ENCODE results near the gene WT1.

WT1 gene

GRCh38 chr11:32405592-32405991, 29.7 kb downstream of the WT1 start:
- no peaks in the 10 kb centered on the region for H3K9me3 ChIP-seq (ENCODE audit: low read depth, low read length)
- no peak overlapping the region for H3K27ac ChIP-seq
- H3K4me3 ChIP-seq, result no peak overlapping the region
- no peak for DNase-seq (ENCODE audit: low read depth, low spot score)
- no peaks in the 10 kb centered on the region for H3K36me3 ChIP-seq (ENCODE audit: insufficient read depth, low read length)
- TF ChIP-seq POLR2AphosphoS5 (IDR thresholded peaks at IDR 0.05; ENCODE audit: borderline replicate concordance, low read depth, low read length), result no peak
- no peak for TF ChIP-seq EZH2 (IDR thresholded peaks at IDR 0.05)
- TF ChIP-seq FOXP2 (optimal IDR thresholded peaks at IDR 0.05; ENCODE audit: control extremely low read depth, extremely low read length, insufficient read depth), result no peak
- no peak overlapping the region for H3K9ac ChIP-seq (ENCODE audit: insufficient read length)

GRCh38 chr11:32402836-32403235, 32.5 kb downstream of the WT1 start:
- Histone ChIP-seq H3K27ac (no peak overlapping the region), H3K36me3 (ENCODE audit: insufficient read depth, low read length) (no peaks in the 10 kb centered on the region), H3K9me3 (ENCODE audit: low read depth, low read length) (no peaks in the 10 kb centered on the region), H3K4me3 (no peak overlapping the region), H3K9ac (ENCODE audit: insufficient read length) (no peak overlapping the region)
- no peak for DNase-seq (ENCODE audit: low read depth, low spot score)
- no peak for TF ChIP-seq EZH2 (IDR thresholded peaks at IDR 0.05)
- no peak for TF ChIP-seq POLR2AphosphoS5 (IDR thresholded peaks at IDR 0.05; ENCODE audit: borderline replicate concordance, low read depth, low read length)
- TF ChIP-seq FOXP2 (optimal IDR thresholded peaks at IDR 0.05; ENCODE audit: control extremely low read depth, extremely low read length, insufficient read depth), result no peak

- H3K9ac ChIP-seq (ENCODE audit: insufficient read length), result no peak overlapping the region
- no peaks in the 10 kb centered on the region for H3K36me3 ChIP-seq (ENCODE audit: insufficient read depth, low read length)
- H3K27ac ChIP-seq, result no peak overlapping the region
- no peak for TF ChIP-seq POLR2AphosphoS5 (IDR thresholded peaks at IDR 0.05; ENCODE audit: borderline replicate concordance, low read depth, low read length)
- TF ChIP-seq FOXP2 (optimal IDR thresholded peaks at IDR 0.05; ENCODE audit: control extremely low read depth, extremely low read length, insufficient read depth), result no peak
- TF ChIP-seq EZH2 (IDR thresholded peaks at IDR 0.05), result no peak
- no peak for DNase-seq (ENCODE audit: low read depth, low spot score)
- no peaks in the 10 kb centered on the region for H3K9me3 ChIP-seq (ENCODE audit: low read depth, low read length)
- H3K4me3 ChIP-seq, result no peak overlapping the region
Measured at GRCh38 chr11:32400670-32401369, 34.5 kb downstream of the WT1 start.

- Histone ChIP-seq H3K27ac (no peak overlapping the region), H3K36me3 (ENCODE audit: insufficient read depth, low read length) (no peaks in the 10 kb centered on the region), H3K4me3 (no peak overlapping the region), H3K9me3 (ENCODE audit: low read depth, low read length) (no peaks in the 10 kb centered on the region), H3K9ac (ENCODE audit: insufficient read length) (no peak overlapping the region)
- DNase-seq (ENCODE audit: low read depth, low spot score), result no peak
- TF ChIP-seq FOXP2 (optimal IDR thresholded peaks at IDR 0.05; ENCODE audit: control extremely low read depth, extremely low read length, insufficient read depth) (no peak), EZH2 (IDR thresholded peaks at IDR 0.05) (no peak), POLR2AphosphoS5 (IDR thresholded peaks at IDR 0.05; ENCODE audit: borderline replicate concordance, low read depth, low read length) (no peak)
Measured at GRCh38 chr11:32400196-32400595, 35.1 kb downstream of the WT1 start.

GRCh38 chr11:32396991-32397390, 38.3 kb downstream of the WT1 start:
- no peak overlapping the region for H3K4me3 ChIP-seq
- no peak for DNase-seq (ENCODE audit: low read depth, low spot score)
- no peak overlapping the region for H3K9ac ChIP-seq (ENCODE audit: insufficient read length)
- no peaks in the 10 kb centered on the region for H3K9me3 ChIP-seq (ENCODE audit: low read depth, low read length)
- no peaks in the 10 kb centered on the region for H3K36me3 ChIP-seq (ENCODE audit: insufficient read depth, low read length)
- TF ChIP-seq FOXP2 (optimal IDR thresholded peaks at IDR 0.05; ENCODE audit: control extremely low read depth, extremely low read length, insufficient read depth) (no peak), POLR2AphosphoS5 (IDR thresholded peaks at IDR 0.05; ENCODE audit: borderline replicate concordance, low read depth, low read length) (no peak), EZH2 (IDR thresholded peaks at IDR 0.05) (no peak)
- H3K27ac ChIP-seq, result no peak overlapping the region

- TF ChIP-seq POLR2AphosphoS5 (IDR thresholded peaks at IDR 0.05; ENCODE audit: borderline replicate concordance, low read depth, low read length), result no peak
- Histone ChIP-seq H3K9ac (ENCODE audit: insufficient read length) (no peak overlapping the region), H3K36me3 (ENCODE audit: insufficient read depth, low read length) (no peaks in the 10 kb centered on the region), H3K9me3 (ENCODE audit: low read depth, low read length) (no peaks in the 10 kb centered on the region), H3K27ac (no peak overlapping the region), H3K4me3 (no peak overlapping the region)
- no peak for DNase-seq (ENCODE audit: low read depth, low spot score)
Measured at GRCh38 chr11:32396331-32396730, 39.0 kb downstream of the WT1 start.

- DNase-seq (ENCODE audit: low read depth, low spot score), result no peak
- H3K9me3 ChIP-seq (ENCODE audit: low read depth, low read length), result no peaks in the 10 kb centered on the region
- TF ChIP-seq POLR2AphosphoS5 (IDR thresholded peaks at IDR 0.05; ENCODE audit: borderline replicate concordance, low read depth, low read length), result no peak
- TF ChIP-seq EZH2 (IDR thresholded peaks at IDR 0.05), result no peak
- no peak for TF ChIP-seq FOXP2 (optimal IDR thresholded peaks at IDR 0.05; ENCODE audit: control extremely low read depth, extremely low read length, insufficient read depth)
- H3K9ac ChIP-seq (ENCODE audit: insufficient read length), result no peak overlapping the region
- H3K4me3 ChIP-seq, result no peak overlapping the region
- H3K27ac ChIP-seq, result no peak overlapping the region
- no peaks in the 10 kb centered on the region for H3K36me3 ChIP-seq (ENCODE audit: insufficient read depth, low read length)
Measured at GRCh38 chr11:32395127-32395526, 40.2 kb downstream of the WT1 start.

- DNase-seq (ENCODE audit: low read depth, low spot score), result no peak
- H3K36me3 ChIP-seq (ENCODE audit: insufficient read depth, low read length), result no peaks in the 10 kb centered on the region
- H3K27ac ChIP-seq, result no peak overlapping the region
- no peak for TF ChIP-seq POLR2AphosphoS5 (IDR thresholded peaks at IDR 0.05; ENCODE audit: borderline replicate concordance, low read depth, low read length)
- TF ChIP-seq EZH2 (IDR thresholded peaks at IDR 0.05), result no peak
- no peak for TF ChIP-seq FOXP2 (optimal IDR thresholded peaks at IDR 0.05; ENCODE audit: control extremely low read depth, extremely low read length, insufficient read depth)
- no peaks in the 10 kb centered on the region for H3K9me3 ChIP-seq (ENCODE audit: low read depth, low read length)
- no peak overlapping the region for H3K9ac ChIP-seq (ENCODE audit: insufficient read length)
- no peak overlapping the region for H3K4me3 ChIP-seq
Measured at GRCh38 chr11:32392840-32393239, 42.5 kb downstream of the WT1 start.

- no peak for TF ChIP-seq POLR2AphosphoS5 (IDR thresholded peaks at IDR 0.05; ENCODE audit: borderline replicate concordance, low read depth, low read length)
- no peak for TF ChIP-seq FOXP2 (optimal IDR thresholded peaks at IDR 0.05; ENCODE audit: control extremely low read depth, extremely low read length, insufficient read depth)
- no peak for TF ChIP-seq EZH2 (IDR thresholded peaks at IDR 0.05)
- Histone ChIP-seq H3K36me3 (ENCODE audit: insufficient read depth, low read length) (no peaks in the 10 kb centered on the region), H3K9ac (ENCODE audit: insufficient read length) (no peak overlapping the region), H3K27ac (no peak overlapping the region), H3K9me3 (ENCODE audit: low read depth, low read length) (no peaks in the 10 kb centered on the region), H3K4me3 (no peak overlapping the region)
- no peak for DNase-seq (ENCODE audit: low read depth, low spot score)
Measured at GRCh38 chr11:32391956-32392553, 43.3 kb downstream of the WT1 start.
